ENCODE measurements around the gene RUNDC3A. TPM values are rescaled to one million over a fixed set of nuclear protein-coding genes. Genes with fewer than 3 reads are reported as not detected.

The RUNDC3A gene
- total RNA-seq, 2 experiments from 2014 or later: 0.22 TPM; not detected in 1

GRCh38 chr17:44281570-44281969 lies 26.8 kb upstream of the RUNDC3A start:
- Mint-ChIP-seq H3K36me3 (ENCODE audit: low read depth) (no peaks in the 10 kb centered on the region), H3K4me3 (no peak overlapping the region), H3K27ac (no peak overlapping the region), H3K9me3 (no peaks in the 10 kb centered on the region), H3K4me1 (ENCODE audit: low read depth) (peaks cover 10% of the 10 kb centered on the region), H3K27me3 (no peaks in the 10 kb centered on the region)
- intact Hi-C loops (cut with micrococcal nuclease): no loop called here
- CTCF ChIA-PET: interaction anchor here (1.2 to 1.4 kb wide), 3 partner anchors 27 to 64 kb away, joined by 3 read pairs; partner anchors contain the start of gene GRN
- DNase-seq: no peak
- POLR2A ChIA-PET: interaction anchor here (1.2 kb wide), 1 partner anchor 11 kb away, joined by 4 read pairs; no protein-coding TSS in a partner anchor
- ATAC-seq: no peak
- TF ChIP-seq CTCF (IDR thresholded peaks at IDR 0.05): no peak

- ChIA-PET CTCF (interaction anchor here (1.2 kb wide), 1 partner anchor 28 kb away, joined by 3 read pairs; no protein-coding TSS in a partner anchor), POLR2A (interaction anchor here (1.2 kb wide), 1 partner anchor 10 kb away, joined by 4 read pairs; no protein-coding TSS in a partner anchor)
- no peak for TF ChIP-seq CTCF (IDR thresholded peaks at IDR 0.05)
- no peak overlapping the region for H3K4me3 Mint-ChIP-seq
- H3K27ac Mint-ChIP-seq: no peak overlapping the region
- H3K36me3 Mint-ChIP-seq (ENCODE audit: low read depth): no peaks in the 10 kb centered on the region
- ATAC-seq (no peak), DNase-seq (no peak)
- intact Hi-C loops (cut with micrococcal nuclease): no loop called here
- no peaks in the 10 kb centered on the region for H3K9me3 Mint-ChIP-seq
- no peaks in the 10 kb centered on the region for H3K27me3 Mint-ChIP-seq
- H3K4me1 Mint-ChIP-seq (ENCODE audit: low read depth): peaks cover 10% of the 10 kb centered on the region
Observed at GRCh38 chr17:44282264-44282663, 26.1 kb upstream of the RUNDC3A start.

GRCh38 chr17:44283344-44284023 lies 24.9 kb upstream of the RUNDC3A start:
- POLR2A ChIA-PET: no interaction called here
- ATAC-seq: no peak
- H3K9me3 Mint-ChIP-seq: no peaks in the 10 kb centered on the region
- no peaks in the 10 kb centered on the region for H3K36me3 Mint-ChIP-seq (ENCODE audit: low read depth)
- DNase-seq: no peak
- TF ChIP-seq CTCF (IDR thresholded peaks at IDR 0.05): no peak
- H3K27me3 Mint-ChIP-seq: no peaks in the 10 kb centered on the region
- intact Hi-C loops (cut with micrococcal nuclease): no loop called here
- H3K4me1 Mint-ChIP-seq (ENCODE audit: low read depth): peaks cover 10% of the 10 kb centered on the region
- no peak overlapping the region for H3K4me3 Mint-ChIP-seq
- CTCF ChIA-PET: interaction anchor here (1.2 kb wide), 1 partner anchor 50 kb away, joined by 3 read pairs; no protein-coding TSS in a partner anchor
- H3K27ac Mint-ChIP-seq: no peak overlapping the region

- H3K27ac Mint-ChIP-seq: no peak overlapping the region
- H3K27me3 Mint-ChIP-seq: no peaks in the 10 kb centered on the region
- no peaks in the 10 kb centered on the region for H3K36me3 Mint-ChIP-seq (ENCODE audit: low read depth)
- ATAC-seq: no peak
- no peak for TF ChIP-seq CTCF (IDR thresholded peaks at IDR 0.05)
- no peak for DNase-seq
- POLR2A ChIA-PET: no interaction called here
- intact Hi-C loops (cut with micrococcal nuclease): no loop called here
- CTCF ChIA-PET: no interaction called here
- no peak overlapping the region for H3K4me3 Mint-ChIP-seq
- H3K4me1 Mint-ChIP-seq (ENCODE audit: low read depth): peaks cover 10% of the 10 kb centered on the region
- H3K9me3 Mint-ChIP-seq: no peaks in the 10 kb centered on the region
Observed at GRCh38 chr17:44284024-44284400, 24.4 kb upstream of the RUNDC3A start.

- H3K27me3 Mint-ChIP-seq: no peaks in the 10 kb centered on the region
- H3K9me3 Mint-ChIP-seq: no peaks in the 10 kb centered on the region
- TF ChIP-seq CTCF (IDR thresholded peaks at IDR 0.05): no peak
- ATAC-seq (no peak), DNase-seq (no peak)
- H3K4me3 Mint-ChIP-seq: no peak overlapping the region
- CTCF ChIA-PET: interaction anchor here (0.9 to 1.1 kb wide), 3 partner anchors 15 to 76 kb away, joined by 3 read pairs; partner anchors contain the start of gene FAM171A2
- POLR2A ChIA-PET: no interaction called here
- intact Hi-C loops (cut with micrococcal nuclease): no loop called here
- H3K27ac Mint-ChIP-seq: no peak overlapping the region
- no peaks in the 10 kb centered on the region for H3K36me3 Mint-ChIP-seq (ENCODE audit: low read depth)
- no peaks in the 10 kb centered on the region for H3K4me1 Mint-ChIP-seq (ENCODE audit: low read depth)
Observed at GRCh38 chr17:44287651-44288050, 20.8 kb upstream of the RUNDC3A start.
